SKM-1 treated with dmso at 0.1 percent for 144 hours (cell line): ENCODE results near the gene DIS3L2.

Experiments used
- DNase-seq: peaks from one replicate; lab custom pipeline; 2025; ENCODE audit not compliant: unreplicated experiment; lab: John Stamatoyannopoulos, UW

DIS3L2 gene

GRCh38 chr2:232255033-232255432 is 293.5 kb downstream of the DIS3L2 start:
- DNase-seq: no peak

GRCh38 chr2:232260075-232260474 is 298.6 kb downstream of the DIS3L2 start:
- DNase-seq: no peak

GRCh38 chr2:232261776-232262175 is 300.3 kb downstream of the DIS3L2 start:
- DNase-seq: no peak

GRCh38 chr2:232263295-232263694 is 301.8 kb downstream of the DIS3L2 start:
- DNase-seq: no peak

- DNase-seq: no peak
These were observed 302.6 kb downstream of the DIS3L2 start for GRCh38 chr2:232264081-232264480.

- no peak for DNase-seq
These were observed 303.8 kb downstream of the DIS3L2 start for GRCh38 chr2:232265329-232265728.

GRCh38 chr2:232268636-232269165 is 307.2 kb downstream of the DIS3L2 start:
- no peak for DNase-seq

- no peak for DNase-seq
These were observed 308.4 kb downstream of the DIS3L2 start for GRCh38 chr2:232269867-232270266.

- DNase-seq: no peak
These were observed 312.6 kb downstream of the DIS3L2 start for GRCh38 chr2:232273903-232274643.

- no peak for DNase-seq
These were observed 314.2 kb downstream of the DIS3L2 start for GRCh38 chr2:232275670-232276069.

GRCh38 chr2:232276084-232276732 is 314.7 kb downstream of the DIS3L2 start:
- no peak for DNase-seq

GRCh38 chr2:232276733-232277313 is 315.3 kb downstream of the DIS3L2 start:
- no peak for DNase-seq

GRCh38 chr2:232278534-232278933 is 317.0 kb downstream of the DIS3L2 start:
- DNase-seq: no peak

- no peak for DNase-seq
These were observed 318.8 kb downstream of the DIS3L2 start for GRCh38 chr2:232280341-232280740.

GRCh38 chr2:232281858-232282507 is 320.5 kb downstream of the DIS3L2 start:
- no peak for DNase-seq

GRCh38 chr2:232282508-232283055 is 321.1 kb downstream of the DIS3L2 start:
- DNase-seq: no peak

- no peak for DNase-seq
These were observed 324.7 kb downstream of the DIS3L2 start for GRCh38 chr2:232286001-232286868.

- DNase-seq: no peak
These were observed 325.8 kb downstream of the DIS3L2 start for GRCh38 chr2:232287316-232287715.

GRCh38 chr2:232288489-232289030 is 327.0 kb downstream of the DIS3L2 start:
- no peak for DNase-seq

GRCh38 chr2:232290668-232291067 is 329.2 kb downstream of the DIS3L2 start:
- DNase-seq: no peak
